Activated T-helper 2 cell treated with anti-CD3 and anti-CD28 coated beads, Interferon-gamma antibody, Interleukin-2, Interleukin-4, amounts not matched to agents 10 μg/mL and 5 μg/mL and 100 μg/mL, durations not matched to agents 14 hours and 24 hours and 36 hours (primary cell): ENCODE measurements around the gene ADAMTS18. TPM values are rescaled to one million over a fixed set of nuclear protein-coding genes. Genes with fewer than 3 reads are reported as not detected.

ENCODE experiments used
- DNase-seq: peaks from one replicate; pipeline ENCODE4 v3.0.0; 2021; ENCODE audit warnings: low spot score
- H3K27ac Mint-ChIP-seq: one replicate; pipeline ENCODE4 v1.8.0; 2021; ENCODE audit warnings: mixed read lengths
- H3K27me3 Mint-ChIP-seq: one replicate; pipeline ENCODE4 v1.8.0; 2021; ENCODE audit warnings: low read depth, mixed read lengths
- H3K36me3 Mint-ChIP-seq: one replicate; pipeline ENCODE4 v1.8.0; 2021; ENCODE audit warnings: low read depth, mixed read lengths
- H3K4me1 Mint-ChIP-seq: one replicate; pipeline ENCODE4 v1.8.0; 2021; ENCODE audit warnings: low read depth, mixed read lengths
- H3K4me3 Mint-ChIP-seq: one replicate; pipeline ENCODE4 v1.8.0; 2021; ENCODE audit warnings: low read depth, mild to moderate bottlenecking, moderate library complexity, mixed read lengths
- H3K9me3 Mint-ChIP-seq: one replicate; pipeline ENCODE4 v1.8.0; 2021; ENCODE audit warnings: mixed read lengths
- intact Hi-C: fragments of 100-400 bp; cut with micrococcal nuclease; formaldehyde crosslinking; loops from one replicate; pipeline ENCODE4 v1.15.1; 2023
- total RNA-seq: library from RNA; stranded (reverse); gene quantifications from 2 replicates; pipeline ENCODE4 v1.2.3, GENCODE V29; 2022

ADAMTS18 gene
- total RNA-seq, 1 donor from 2014 or later: not detected

DNA sequence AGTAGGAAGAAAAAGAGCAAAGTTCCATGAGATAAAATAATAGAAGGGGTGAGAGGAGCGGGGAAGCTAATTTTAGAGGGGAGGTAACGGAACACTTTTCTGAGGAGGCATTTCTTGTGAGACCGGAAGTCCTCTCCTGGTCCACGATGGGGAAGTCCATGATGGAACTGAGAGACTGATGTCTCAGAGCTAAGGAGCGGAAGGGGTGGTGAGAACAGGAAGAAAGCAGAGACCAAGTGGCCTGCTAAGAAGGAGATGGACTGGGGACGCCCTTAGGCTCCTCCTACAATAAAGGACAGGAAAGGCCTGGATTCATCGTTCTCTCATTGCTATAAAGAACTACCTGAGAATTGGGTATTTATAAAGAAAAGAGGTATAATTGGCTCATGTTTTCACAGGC lies 59.4 kb downstream of the ADAMTS18 start:
- Mint-ChIP-seq H3K9me3 (no peaks in the 10 kb centered on the region), H3K4me3 (no peak overlapping the region)

DNA sequence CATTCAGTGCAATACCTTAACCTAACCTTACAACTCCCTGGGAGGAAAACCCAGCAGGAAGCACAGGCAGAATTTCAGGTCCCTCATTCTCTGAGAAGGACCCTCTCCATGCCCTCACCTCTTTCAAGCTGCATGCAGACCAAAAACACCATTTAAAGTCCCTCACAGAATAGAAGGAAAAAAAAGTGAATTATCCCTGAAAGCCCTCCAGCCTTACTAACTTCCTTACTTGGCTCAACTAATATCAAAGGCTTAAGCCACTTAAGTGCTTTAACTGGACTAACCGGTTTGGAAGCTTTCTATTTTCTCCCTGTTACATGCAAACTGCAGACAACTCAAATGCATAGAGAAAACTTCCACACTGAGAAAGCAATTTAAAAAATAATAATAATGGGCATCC lies 60.5 kb downstream of the ADAMTS18 start:
- Mint-ChIP-seq H3K4me1 (no peaks in the 10 kb centered on the region), H3K36me3 (no peaks in the 10 kb centered on the region), H3K9me3 (no peaks in the 10 kb centered on the region), H3K27ac (no peak overlapping the region), H3K4me3 (no peak overlapping the region), H3K27me3 (no peaks in the 10 kb centered on the region)
- no peak for DNase-seq
- intact Hi-C loops: no loop called here

More for the DNA sequence above, 59.4 kb downstream of the ADAMTS18 start:
- Mint-ChIP-seq H3K27me3 (no peaks in the 10 kb centered on the region), H3K27ac (no peak overlapping the region), H3K4me1 (no peaks in the 10 kb centered on the region), H3K36me3 (no peaks in the 10 kb centered on the region)
- intact Hi-C loops: no loop called here
- no peak for DNase-seq

DNA sequence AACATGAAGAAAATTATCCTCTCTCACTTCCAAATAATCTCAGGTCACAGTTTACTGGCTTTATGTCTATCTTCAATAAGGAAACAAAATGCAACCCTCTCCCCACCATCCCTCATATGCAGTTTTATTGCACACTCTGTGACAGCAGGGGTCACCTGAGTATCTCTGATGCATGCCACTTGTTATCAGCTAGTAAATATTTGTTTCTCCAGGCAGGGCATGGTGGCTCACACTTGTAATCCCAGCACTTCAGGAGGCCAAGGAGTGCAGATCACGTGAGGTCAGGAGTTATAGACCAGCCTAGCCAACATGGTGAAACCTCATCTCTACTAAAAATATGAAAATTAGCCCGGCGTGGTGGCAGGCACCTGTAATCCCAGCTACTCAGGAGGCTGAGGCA lies 61.1 kb downstream of the ADAMTS18 start:
- no peaks in the 10 kb centered on the region for H3K9me3 Mint-ChIP-seq
- H3K4me3 Mint-ChIP-seq: no peak overlapping the region
- H3K4me1 Mint-ChIP-seq: no peaks in the 10 kb centered on the region

DNA sequence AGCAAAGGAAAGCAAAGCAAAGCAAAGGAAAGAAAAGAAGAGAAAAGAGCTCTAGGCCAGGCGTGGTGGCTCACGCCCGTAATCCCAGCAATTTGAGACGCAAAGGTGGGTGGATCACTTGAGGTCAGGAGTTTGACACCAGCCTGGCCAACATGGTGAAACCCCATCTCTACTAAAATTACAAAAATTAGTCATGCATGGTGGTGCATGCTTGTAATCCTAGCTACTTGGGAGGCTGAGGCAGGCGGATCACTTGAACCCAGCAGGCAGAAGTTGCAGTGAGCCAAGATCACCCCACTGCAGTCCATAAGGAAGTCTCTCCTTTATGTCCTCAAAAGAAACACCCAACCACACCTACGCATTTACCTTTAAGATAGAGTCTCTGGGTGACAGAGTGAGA lies 70.1 kb downstream of the ADAMTS18 start:
- no peak for DNase-seq
- Mint-ChIP-seq H3K4me1 (no peaks in the 10 kb centered on the region), H3K27ac (no peak overlapping the region), H3K27me3 (peaks cover 3% of the 10 kb centered on the region), H3K4me3 (no peak overlapping the region), H3K36me3 (no peaks in the 10 kb centered on the region), H3K9me3 (no peaks in the 10 kb centered on the region)
- intact Hi-C loops: no loop called here

More for the DNA sequence above, 61.1 kb downstream of the ADAMTS18 start:
- no peak for DNase-seq
- intact Hi-C loops: no loop called here
- Mint-ChIP-seq H3K27ac (no peak overlapping the region), H3K27me3 (no peaks in the 10 kb centered on the region), H3K36me3 (no peaks in the 10 kb centered on the region)

DNA sequence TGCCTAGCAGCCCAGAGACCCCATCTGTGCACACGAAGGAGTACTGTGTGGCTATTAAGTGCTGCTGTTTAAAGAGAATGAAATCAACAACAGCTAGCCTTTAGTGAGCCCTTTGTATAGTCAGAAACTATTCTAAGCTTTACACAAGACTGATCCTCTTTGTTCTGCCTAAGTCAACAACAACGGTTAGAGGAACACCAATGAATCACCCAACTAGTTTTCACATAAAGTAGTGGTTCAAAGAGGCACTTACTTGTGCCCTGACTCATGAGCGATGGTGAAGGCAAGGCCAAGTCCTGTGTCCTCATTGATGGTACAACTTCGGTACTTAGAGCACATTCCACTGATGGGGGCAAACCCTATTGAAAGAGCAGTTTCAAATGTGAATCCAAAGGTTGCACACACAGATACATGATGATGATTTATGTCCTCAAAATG lies 75.8 kb downstream of the ADAMTS18 start:
- H3K9me3 Mint-ChIP-seq: no peaks in the 10 kb centered on the region
- H3K27me3 Mint-ChIP-seq: peaks cover 3% of the 10 kb centered on the region
- H3K4me1 Mint-ChIP-seq: no peaks in the 10 kb centered on the region
- H3K27ac Mint-ChIP-seq: no peak overlapping the region
- no peaks in the 10 kb centered on the region for H3K36me3 Mint-ChIP-seq
- H3K4me3 Mint-ChIP-seq: no peak overlapping the region
- intact Hi-C loops: no loop called here
- no peak for DNase-seq

GRCh38 chr16:77353587-77354263 lies 81.1 kb downstream of the ADAMTS18 start:
- no peak overlapping the region for H3K4me3 Mint-ChIP-seq
- H3K9me3 Mint-ChIP-seq: no peaks in the 10 kb centered on the region
- no peak overlapping the region for H3K27ac Mint-ChIP-seq
- H3K36me3 Mint-ChIP-seq: no peaks in the 10 kb centered on the region
- H3K27me3 Mint-ChIP-seq: peaks cover 4% of the 10 kb centered on the region
- no peaks in the 10 kb centered on the region for H3K4me1 Mint-ChIP-seq
- no peak for DNase-seq
- intact Hi-C loops: no loop called here

DNA sequence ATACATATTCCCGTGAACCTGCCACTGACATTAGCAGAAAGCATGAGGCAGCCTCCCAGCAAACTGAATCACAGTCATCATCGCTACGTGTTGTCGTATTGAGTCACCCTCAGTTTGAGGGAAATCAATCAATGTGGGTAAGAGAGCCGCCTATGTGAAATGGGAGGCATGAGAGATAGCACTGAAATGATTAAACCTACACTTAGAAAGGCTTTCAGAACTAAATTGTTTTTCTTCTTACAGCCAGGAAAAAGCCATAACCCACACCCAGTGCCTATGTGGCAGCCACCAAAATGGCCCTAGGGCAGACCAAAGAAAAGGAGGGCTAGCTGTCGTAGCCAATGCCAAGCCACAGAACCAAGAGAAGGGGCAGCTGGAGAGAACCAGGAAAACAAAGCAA lies 90.5 kb downstream of the ADAMTS18 start:
- no peak overlapping the region for H3K27ac Mint-ChIP-seq
- H3K36me3 Mint-ChIP-seq: no peaks in the 10 kb centered on the region
- H3K4me3 Mint-ChIP-seq: no peak overlapping the region
- H3K4me1 Mint-ChIP-seq: no peaks in the 10 kb centered on the region
- DNase-seq: no peak
- intact Hi-C loops: no loop called here
- no peaks in the 10 kb centered on the region for H3K9me3 Mint-ChIP-seq
- peaks cover 6% of the 10 kb centered on the region for H3K27me3 Mint-ChIP-seq

- Mint-ChIP-seq H3K4me1 (no peaks in the 10 kb centered on the region), H3K27ac (no peak overlapping the region), H3K9me3 (no peaks in the 10 kb centered on the region), H3K27me3 (no peaks in the 10 kb centered on the region), H3K36me3 (no peaks in the 10 kb centered on the region), H3K4me3 (no peak overlapping the region)
- intact Hi-C loops: no loop called here
- no peak for DNase-seq
Measured at GRCh38 chr16:77336637-77337036, 98.2 kb downstream of the ADAMTS18 start.

DNA sequence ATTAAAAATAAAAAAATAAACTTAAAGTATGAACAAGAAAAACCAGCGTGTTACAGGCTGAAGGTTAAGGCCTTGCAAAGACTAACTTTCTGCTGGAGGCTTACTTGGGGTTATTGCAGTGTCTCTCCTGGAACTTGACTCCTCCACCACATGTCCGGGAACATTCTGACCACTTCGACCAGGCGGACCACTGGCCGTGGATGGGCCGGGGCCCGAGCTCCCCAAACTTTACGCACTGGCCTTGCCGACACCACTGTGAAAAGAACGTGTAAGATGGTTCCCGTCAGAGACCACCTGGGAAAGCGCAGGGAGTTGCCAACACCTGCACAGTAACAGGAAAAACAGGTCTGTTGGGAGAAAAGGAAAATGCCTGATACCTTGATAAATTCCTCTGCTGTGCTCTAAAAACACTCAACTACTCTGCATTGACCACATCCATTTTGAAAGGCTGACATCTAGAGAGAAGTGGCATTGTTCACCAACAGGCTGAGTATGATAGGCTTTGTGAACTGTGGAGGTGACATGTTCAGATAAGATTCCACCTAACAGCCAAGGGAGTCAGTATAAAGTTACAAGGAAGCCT lies 99.1 kb downstream of the ADAMTS18 start:
- intact Hi-C loops: no loop called here
- Mint-ChIP-seq H3K36me3 (no peaks in the 10 kb centered on the region), H3K9me3 (no peaks in the 10 kb centered on the region), H3K4me1 (peaks cover under 1% of the 10 kb centered on the region), H3K27ac (no peak overlapping the region), H3K4me3 (no peak overlapping the region), H3K27me3 (no peaks in the 10 kb centered on the region)
- no peak for DNase-seq

GRCh38 chr16:77332792-77333191 lies 102.0 kb downstream of the ADAMTS18 start:
- intact Hi-C loops: no loop called here
- peaks cover 8% of the 10 kb centered on the region for H3K4me1 Mint-ChIP-seq
- H3K27me3 Mint-ChIP-seq: no peaks in the 10 kb centered on the region
- H3K4me3 Mint-ChIP-seq: no peak overlapping the region
- no peak overlapping the region for H3K27ac Mint-ChIP-seq
- DNase-seq: no peak
- no peaks in the 10 kb centered on the region for H3K9me3 Mint-ChIP-seq
- H3K36me3 Mint-ChIP-seq: no peaks in the 10 kb centered on the region

- no peaks in the 10 kb centered on the region for H3K9me3 Mint-ChIP-seq
- no peak overlapping the region for H3K27ac Mint-ChIP-seq
Measured at GRCh38 chr16:77331802-77332586, 102.8 kb downstream of the ADAMTS18 start.

DNA sequence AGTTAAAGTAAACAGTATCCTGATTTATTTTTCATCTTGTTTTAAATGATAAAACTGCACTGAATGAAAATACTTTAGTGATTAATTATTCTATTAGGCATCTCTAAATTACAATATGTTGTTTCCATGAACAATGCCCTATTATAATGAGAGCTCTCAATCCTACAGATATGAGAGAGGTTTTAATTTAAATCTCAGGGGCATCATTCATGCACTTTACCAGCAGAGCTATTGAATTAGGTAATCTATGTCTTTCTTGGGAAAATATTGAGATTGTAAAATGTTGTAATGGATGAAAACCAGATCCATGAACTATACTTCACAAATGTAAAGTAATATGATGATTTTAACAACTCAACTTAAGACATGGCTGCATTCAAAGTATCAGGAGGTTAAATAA lies 103.8 kb downstream of the ADAMTS18 start:
- no peak for DNase-seq
- intact Hi-C loops: no loop called here
- no peaks in the 10 kb centered on the region for H3K9me3 Mint-ChIP-seq
- H3K27ac Mint-ChIP-seq: no peak overlapping the region
- H3K4me1 Mint-ChIP-seq: peaks cover 12% of the 10 kb centered on the region
- no peaks in the 10 kb centered on the region for H3K27me3 Mint-ChIP-seq
- no peak overlapping the region for H3K4me3 Mint-ChIP-seq
- no peaks in the 10 kb centered on the region for H3K36me3 Mint-ChIP-seq

More at GRCh38 chr16:77331802-77332586, 102.8 kb downstream of the ADAMTS18 start:
- DNase-seq: no peak
- no peak overlapping the region for H3K4me3 Mint-ChIP-seq
- intact Hi-C loops: no loop called here
- H3K36me3 Mint-ChIP-seq: no peaks in the 10 kb centered on the region
- H3K4me1 Mint-ChIP-seq: peaks cover 12% of the 10 kb centered on the region
- H3K27me3 Mint-ChIP-seq: no peaks in the 10 kb centered on the region
